ENCODE data around the gene CIRBP. TPM values are rescaled to one million over a fixed set of nuclear protein-coding genes. Genes with fewer than 3 reads are reported as not detected.

Gene CIRBP
- total and polyA plus RNA-seq, 2 of the 13 experiments (the other 11 are each of a cell fraction or from before 2014, with no cell fraction given), result 133 to 140 TPM

- TF ChIP-seq ZNF276 (CRISPR knock-in tag; IDR thresholded peaks at IDR 0.05; ENCODE audit: low read depth) (no peak), ZNF788 (CRISPR knock-in tag; IDR thresholded peaks at IDR 0.05; ENCODE audit: borderline replicate concordance) (no peak), MXD3 (CRISPR knock-in tag; IDR thresholded peaks at IDR 0.05) (peak; percentile 15; the same call in 1 of the 2 replicates), AGO2 (optimal IDR thresholded peaks at IDR 0.05; ENCODE audit: low read depth, low read length) (no peak), NFAT5 (CRISPR knock-in tag; IDR thresholded peaks at IDR 0.05) (no peak), SP5 (CRISPR knock-in tag; IDR thresholded peaks at IDR 0.05; ENCODE audit: borderline replicate concordance, low read depth) (peak; percentile 86; the same call in 1 of the 2 replicates), KLF13 (CRISPR knock-in tag; IDR thresholded peaks at IDR 0.05) (no peak), ZBTB39 (CRISPR knock-in tag; IDR thresholded peaks at IDR 0.05) (no peak), PHF21A (CRISPR knock-in tag; IDR thresholded peaks at IDR 0.05) (0 out of 2 replicates have a peak, but pooled peaks have one; percentile 4), AFF4 (CRISPR knock-in tag; IDR thresholded peaks at IDR 0.05) (no peak), NCOR1 (IDR thresholded peaks at IDR 0.05; ENCODE audit: borderline replicate concordance, low read length) (no peak), RAD51 (IDR thresholded peaks at IDR 0.05; ENCODE audit: borderline replicate concordance) (no peak), DMAP1 (CRISPR knock-in tag; IDR thresholded peaks at IDR 0.05) (0 out of 2 replicates have a peak, but pooled peaks have one; percentile 0), KDM5B (CRISPR knock-in tag; IDR thresholded peaks at IDR 0.05; ENCODE audit: borderline replicate concordance) (peak; percentile 6; the same call in 1 of the 2 replicates)
Observed at GRCh38 chr19:1275976-1276627, 7.0 kb downstream of the CIRBP start (continued).

Measured in HepG2 (cell line).